ENCODE data around the gene LMNTD1.
"Not testable (repeated sequence)": the region's sequence is repeated elsewhere in the genome, so short reads cannot be mapped to it uniquely, and the experiment has no call there.

LMNTD1 gene, protein sequence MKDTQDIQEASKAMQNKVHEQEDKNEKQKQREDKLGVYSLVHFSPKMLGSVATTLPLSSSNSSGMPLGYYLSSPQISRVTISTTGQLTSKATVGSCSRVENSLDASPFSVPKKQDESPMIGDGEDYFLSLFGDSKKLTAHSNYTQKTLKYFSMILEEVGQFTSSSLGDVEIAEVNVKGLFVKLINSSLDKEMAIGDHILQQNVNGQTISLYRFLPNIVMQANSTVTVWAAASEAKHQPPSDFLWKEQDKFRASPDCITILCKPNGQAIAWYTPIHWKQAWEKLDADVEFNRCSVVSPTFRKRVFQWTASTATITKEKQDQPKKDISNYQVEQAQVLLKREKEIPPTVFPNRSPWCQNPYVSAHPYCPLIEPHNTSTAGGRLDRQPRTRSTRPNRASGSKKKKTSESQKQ

DNA sequence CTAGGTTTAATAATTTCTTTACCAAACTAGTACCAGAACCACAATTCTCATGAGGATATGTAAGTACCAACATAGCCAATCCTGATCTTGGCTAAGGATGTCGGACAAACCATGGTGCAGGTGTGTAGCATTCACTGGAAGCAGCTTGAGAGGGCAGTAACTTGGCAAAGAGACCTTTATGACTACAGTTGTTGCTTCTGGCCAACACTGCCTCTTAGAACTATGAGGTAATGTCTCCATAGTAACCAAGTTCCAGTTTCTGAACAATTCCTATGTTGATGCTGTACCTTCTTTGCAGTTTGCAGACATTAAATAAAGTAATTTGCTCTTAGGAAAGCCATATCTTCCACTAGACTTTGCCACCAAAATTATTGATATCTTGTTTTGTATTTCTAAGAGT, at the start of gene LMNTD1:
TSS of gene LMNTD1 (minus strand) at position 186 of the 400 bp plus-strand sequence. CDS start 324 bp downstream, outside the sequence.
- DNase-seq (ENCODE audit: low read depth): peak; percentile 80

- no peak for DNase-seq (ENCODE audit: low read depth)
Measured at GRCh38 chr12:25598956-25599355, 45.9 kb upstream of the LMNTD1 start.

DNA sequence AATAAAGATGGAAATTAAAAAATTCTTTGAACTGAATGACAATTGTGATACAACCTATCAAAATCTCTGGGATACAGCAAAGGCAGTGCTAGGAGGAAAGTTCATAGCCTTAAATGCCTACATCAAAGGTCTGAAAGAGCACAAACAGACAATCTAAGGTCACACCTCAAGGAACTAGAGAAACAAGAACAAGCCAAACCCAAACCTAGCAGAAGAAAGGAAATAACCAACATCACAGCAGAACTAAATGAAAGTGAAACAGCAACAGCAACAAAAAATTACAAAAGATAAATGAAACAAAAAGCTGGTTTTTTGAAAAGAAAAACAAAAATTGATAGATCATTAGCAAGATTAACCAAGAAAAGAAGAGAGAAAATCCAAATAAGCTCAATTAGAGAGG, 42.4 kb upstream of the LMNTD1 start:
- not testable (repeated sequence) for DNase-seq (ENCODE audit: low read depth)

DNA sequence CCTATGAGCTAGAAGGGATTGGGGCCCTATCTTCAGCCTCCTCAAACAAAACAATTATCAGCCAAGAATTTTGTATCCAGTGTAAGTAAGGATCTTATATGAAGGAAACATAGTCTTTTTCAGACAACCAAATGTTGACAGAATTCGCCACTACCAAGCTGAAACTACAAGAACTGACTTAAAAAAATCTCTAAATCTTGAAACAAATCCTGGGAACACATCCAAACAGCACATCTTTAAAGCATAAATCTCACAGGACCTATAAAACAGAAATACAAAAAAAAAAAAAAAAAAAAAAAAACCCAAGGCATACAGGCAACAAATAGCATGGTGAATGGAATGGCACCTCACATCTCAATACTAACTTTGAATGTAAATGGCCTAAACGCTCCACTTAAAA, 41.3 kb upstream of the LMNTD1 start:
- DNase-seq (ENCODE audit: low read depth): no peak

DNA sequence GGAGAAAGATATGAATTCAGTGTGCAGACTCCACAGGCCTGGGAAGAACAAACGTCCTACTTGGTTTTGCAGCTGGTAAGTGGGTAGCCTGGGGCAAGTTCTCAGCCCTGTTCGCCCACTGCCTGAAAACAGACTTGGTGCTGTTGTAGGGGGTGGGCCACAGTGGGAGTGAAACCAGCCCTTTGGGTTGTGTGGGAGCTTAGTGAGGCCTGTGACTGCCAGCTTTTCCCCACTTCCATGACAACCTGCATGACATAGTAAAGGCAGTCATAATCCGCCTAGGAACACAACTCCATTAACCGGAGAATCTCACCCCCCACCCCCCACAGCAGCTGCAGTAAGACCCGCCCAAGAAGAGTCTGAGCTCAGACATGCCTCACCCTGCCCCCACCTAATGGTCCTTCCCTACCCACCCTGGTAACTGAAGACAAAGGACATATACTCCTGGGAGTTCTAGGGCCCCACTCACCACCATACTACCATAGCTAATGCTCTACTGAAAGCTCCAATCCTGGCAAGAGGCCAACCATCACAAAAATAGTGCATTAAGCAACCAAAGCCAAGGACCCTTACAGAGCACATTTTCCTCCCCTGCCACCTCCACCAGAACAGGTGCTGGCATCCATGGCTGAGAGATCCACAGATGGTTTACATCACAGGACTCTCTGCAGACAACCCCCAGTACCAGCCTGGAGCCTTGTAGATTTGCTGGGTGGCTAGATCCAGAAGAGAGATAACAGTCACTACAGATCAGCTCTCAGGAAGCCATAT, 39.8 kb upstream of the LMNTD1 start:
- DNase-seq (ENCODE audit: low read depth): no peak

- DNase-seq (ENCODE audit: low read depth): peak; percentile 9
Measured at GRCh38 chr12:25591144-25591543, 38.1 kb upstream of the LMNTD1 start.

DNA sequence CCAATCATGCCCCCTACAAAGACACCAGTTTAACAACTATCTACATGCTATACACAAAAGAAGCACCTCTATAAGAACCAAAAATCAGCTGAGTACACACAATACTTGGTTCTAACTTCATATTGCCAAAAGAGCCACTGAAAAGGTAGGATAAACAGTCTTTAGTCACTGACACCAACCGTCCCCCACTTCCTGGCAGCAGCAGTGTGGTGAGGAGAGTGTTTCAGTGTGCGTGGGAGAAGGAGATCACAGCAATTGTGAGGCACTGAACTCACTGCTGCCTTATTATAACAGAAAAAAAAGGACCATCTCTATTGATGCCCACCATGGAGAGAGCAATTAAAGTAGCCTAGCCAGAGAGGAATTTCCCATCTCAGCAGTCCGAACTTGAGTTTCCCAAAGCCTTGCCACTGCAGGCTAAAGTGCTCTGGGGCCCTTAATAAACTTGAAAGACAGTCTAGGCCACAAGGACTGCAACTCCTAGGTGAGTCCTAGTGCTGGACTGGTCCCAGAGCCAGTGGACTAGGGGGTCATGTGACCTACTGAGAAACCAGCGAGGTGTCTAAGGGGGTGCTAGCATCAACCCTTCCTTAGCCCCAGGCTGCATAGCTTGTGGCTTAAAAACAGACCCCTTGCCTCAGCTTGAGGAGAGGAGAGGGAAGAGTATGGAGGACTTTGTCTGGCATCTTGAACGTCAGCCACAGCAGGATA, 37.1 kb upstream of the LMNTD1 start:
- DNase-seq (ENCODE audit: low read depth): no peak

DNA sequence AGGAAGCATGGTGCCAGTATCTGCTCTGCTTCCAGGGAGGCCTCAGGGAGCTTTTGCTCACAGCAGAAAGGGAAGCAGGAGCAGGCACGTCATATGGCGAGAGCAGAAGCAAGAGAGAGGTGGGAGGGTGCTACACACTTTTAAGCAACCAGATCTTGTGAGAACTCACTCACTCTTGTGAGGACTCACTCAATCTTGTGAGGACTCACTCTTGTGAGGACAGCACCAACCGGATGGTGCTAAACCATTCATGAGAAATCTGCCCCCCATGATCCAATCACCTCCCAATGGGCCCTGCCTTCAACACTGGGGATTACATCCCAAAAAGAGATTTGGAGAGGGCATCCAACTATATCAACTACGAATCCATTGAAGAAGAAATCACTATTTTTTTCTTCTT, 34.3 kb upstream of the LMNTD1 start:
- no peak for DNase-seq (ENCODE audit: low read depth)

- DNase-seq (ENCODE audit: low read depth): no peak
Measured at GRCh38 chr12:25585662-25586061, 32.6 kb upstream of the LMNTD1 start.

- peak; percentile 99 for DNase-seq (ENCODE audit: low read depth)
Measured at GRCh38 chr12:25585021-25585523, 32.0 kb upstream of the LMNTD1 start.

DNA sequence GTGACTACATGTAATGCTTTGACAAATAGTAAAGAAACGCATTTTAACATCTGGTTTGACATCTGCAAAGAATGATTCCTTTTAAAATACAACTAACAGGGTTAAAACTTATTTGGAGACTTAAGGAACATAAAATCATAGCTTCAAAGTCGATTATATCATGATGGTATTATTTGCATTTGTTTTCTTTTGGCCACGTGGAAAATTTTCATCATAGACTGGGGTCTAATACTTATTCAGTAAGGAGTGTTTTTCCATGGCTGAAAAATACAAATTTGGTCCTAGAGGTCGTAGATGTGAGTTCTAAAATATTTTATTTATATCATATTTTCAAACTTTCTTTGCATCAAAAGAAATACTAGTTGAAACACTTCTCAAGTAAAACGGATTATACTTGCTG, 31.5 kb upstream of the LMNTD1 start:
- DNase-seq (ENCODE audit: low read depth): no peak

GRCh38 chr12:25583545-25583944, 30.5 kb upstream of the LMNTD1 start:
- no peak for DNase-seq (ENCODE audit: low read depth)

GRCh38 chr12:25581067-25581466, 28.0 kb upstream of the LMNTD1 start:
- DNase-seq (ENCODE audit: low read depth): no peak

GRCh38 chr12:25578411-25579143, 25.5 kb upstream of the LMNTD1 start:
- DNase-seq (ENCODE audit: low read depth): no peak

GRCh38 chr12:25574761-25575160, 21.7 kb upstream of the LMNTD1 start:
- DNase-seq (ENCODE audit: low read depth): no peak

- DNase-seq (ENCODE audit: low read depth): peak; percentile 19
Measured at GRCh38 chr12:25573346-25573745, 20.3 kb upstream of the LMNTD1 start.

DNA sequence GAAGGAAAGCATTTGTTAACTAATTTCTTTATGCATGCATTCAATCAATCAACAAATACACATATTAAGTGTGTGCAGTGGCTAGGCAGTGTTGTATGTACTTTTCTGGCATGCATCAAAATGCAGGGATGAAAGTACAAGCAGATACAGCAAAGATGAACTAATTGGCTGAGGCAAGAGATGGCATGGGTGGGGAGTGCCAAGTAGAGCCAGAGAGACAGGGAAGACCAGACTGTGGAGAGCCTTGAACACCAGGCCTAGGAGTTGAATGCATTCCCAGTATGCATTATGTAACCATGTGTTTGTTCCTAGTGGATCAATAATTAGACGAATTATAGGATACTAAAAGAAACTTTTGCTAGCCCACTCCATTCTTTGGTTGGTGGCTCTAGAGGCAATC, 17.3 kb upstream of the LMNTD1 start:
- no peak for DNase-seq (ENCODE audit: low read depth)

GRCh38 chr12:25566202-25566949, 13.3 kb upstream of the LMNTD1 start:
- no peak for DNase-seq (ENCODE audit: low read depth)

GRCh38 chr12:25558586-25558985, 5.5 kb upstream of the LMNTD1 start:
- no peak for DNase-seq (ENCODE audit: low read depth)

DNA sequence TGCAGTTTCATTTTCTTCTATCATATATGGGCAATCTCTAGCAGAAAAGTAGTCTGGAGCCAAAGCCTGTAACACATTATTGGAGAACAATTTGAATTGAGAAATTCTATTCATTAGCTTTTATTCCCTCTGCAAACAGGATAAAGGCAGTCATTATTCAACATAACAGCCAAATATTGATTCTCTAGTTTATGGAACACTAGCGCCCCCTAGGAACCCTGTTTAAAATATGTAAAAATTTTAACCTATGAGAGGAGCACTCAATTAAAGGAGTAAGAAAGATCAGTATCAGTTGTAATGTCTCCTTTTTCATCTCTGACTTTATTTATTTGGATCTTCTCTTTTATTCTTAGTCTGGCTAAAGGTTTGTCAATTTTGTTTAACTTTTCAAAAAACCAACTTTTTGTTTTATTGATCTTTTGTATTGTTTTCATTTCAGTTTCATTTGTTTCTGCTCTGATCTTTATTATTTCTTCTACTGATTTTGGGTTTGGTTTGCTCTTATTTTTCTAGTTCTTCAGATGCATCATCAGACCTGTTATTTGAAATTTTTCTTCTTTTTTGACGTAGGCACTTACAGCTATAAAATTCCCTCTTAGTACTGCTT, 4.8 kb upstream of the LMNTD1 start:
- DNase-seq (ENCODE audit: low read depth): peak; percentile 49

DNA sequence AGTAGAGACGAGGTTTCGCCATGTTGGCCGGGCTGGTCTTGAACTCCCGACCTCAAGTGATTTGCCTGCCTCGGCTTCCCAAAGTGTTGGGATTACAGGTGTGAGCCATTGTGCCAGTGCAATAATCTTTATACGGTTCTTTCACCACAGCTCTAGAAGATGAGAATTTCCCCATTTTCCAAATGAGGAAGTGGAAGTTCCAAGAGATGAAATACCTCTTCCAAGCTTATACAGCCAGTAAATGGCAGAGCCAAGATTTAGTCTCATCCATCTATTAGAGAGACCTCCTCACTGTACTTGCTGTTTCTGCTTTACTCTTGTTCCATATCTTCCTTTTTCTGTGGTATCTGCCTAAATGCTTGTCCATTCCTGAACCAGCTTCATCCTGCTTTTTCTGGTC, 3.1 kb upstream of the LMNTD1 start:
- no peak for DNase-seq (ENCODE audit: low read depth)
